Right atrium auricular region (tissue), 2 donors: ENCODE data around the gene TCAIM. TPM values are rescaled to one million over a fixed set of nuclear protein-coding genes. Genes with fewer than 3 reads are reported as not detected.

ENCODE experiments used
- DNase-seq: peaks from one replicate; pipeline ENCODE4 v3.0.0-alpha.2; 2019; ENCODE audit warnings: low spot score
- H3K27ac ChIP-seq, 2 donors: fragments of 200-600 bp; sonication (generic); 1 replicate in 1 of 2; 2 replicates in 1 of 2; pipeline ENCODE4 v1.5.1; 2016 to 2019
- H3K27me3 ChIP-seq, 2 donors: fragments of 200-600 bp; sonication (generic); one replicate each; pipeline versions ENCODE4 v1.5.1 to v1.6.0; 2017 to 2019
- H3K36me3 ChIP-seq: fragments of 200-600 bp; sonication (generic); one replicate; pipeline ENCODE4 v1.5.1; 2016
- H3K4me1 ChIP-seq, 2 donors: fragments of 200-600 bp; sonication (generic); one replicate each; pipeline versions ENCODE4 v1.5.1 to v1.6.0; 2017 to 2019
- H3K4me3 ChIP-seq, 2 donors: fragments of 200-600 bp; sonication (generic); 1 replicate in 1 of 2; 2 replicates in 1 of 2; pipeline ENCODE4 v1.5.1; 2017 to 2019; ENCODE audit warnings: mild to moderate bottlenecking in 1 of 2, moderate library complexity in 1 of 2
- H3K9me3 ChIP-seq, 2 donors: fragments of 200-600 bp; sonication (generic); one replicate each; pipeline ENCODE4 v1.5.1; 2019
- CTCF ChIP-seq, 2 donors: fragments of 200-600 bp; sonication (generic); IDR thresholded peaks; one replicate each; pipeline ENCODE4 v1.5.1; 2019; ENCODE audit warnings: antibody characterized with exemption in 2 of 2
- total RNA-seq, 2 donors: library from RNA; depleted of rRNA; stranded (reverse); fragments of >200 nt; gene quantifications; one replicate each; pipeline ENCODE4 v1.1.0, GENCODE V29; 2016

TCAIM gene
- total RNA-seq, 2 donors from 2014 or later: 18.8 to 37.6 TPM

- DNase-seq: no peak
- H3K4me1 ChIP-seq: peaks cover 0 to 13% of the 10 kb centered on the region in 2 donors
- no peaks in the 10 kb centered on the region for H3K9me3 ChIP-seq
- no peak for TF ChIP-seq CTCF (IDR thresholded peaks at IDR 0.05)
- H3K36me3 ChIP-seq: peaks cover 56% of the 10 kb centered on the region
- H3K27ac ChIP-seq: no peak overlapping the region
- no peak overlapping the region for H3K4me3 ChIP-seq
- no peaks in the 10 kb centered on the region for H3K27me3 ChIP-seq
Observed at GRCh38 chr3:44444896-44445691, 106.5 kb downstream of the TCAIM start.

GRCh38 chr3:44445786-44446185 is 107.2 kb downstream of the TCAIM start:
- H3K36me3 ChIP-seq: peaks cover 63% of the 10 kb centered on the region
- no peaks in the 10 kb centered on the region for H3K27me3 ChIP-seq
- H3K4me3 ChIP-seq: no peak overlapping the region
- no peak overlapping the region for H3K27ac ChIP-seq
- H3K4me1 ChIP-seq: peaks cover 0 to 6% of the 10 kb centered on the region in 2 donors
- TF ChIP-seq CTCF (IDR thresholded peaks at IDR 0.05): no peak
- DNase-seq: no peak
- H3K9me3 ChIP-seq: no peaks in the 10 kb centered on the region

GRCh38 chr3:44446929-44447328 is 108.4 kb downstream of the TCAIM start:
- peaks cover 68% of the 10 kb centered on the region for H3K36me3 ChIP-seq
- no peak overlapping the region for H3K27ac ChIP-seq
- H3K4me1 ChIP-seq: no peaks in the 10 kb centered on the region
- H3K9me3 ChIP-seq: no peaks in the 10 kb centered on the region
- H3K4me3 ChIP-seq: no peak overlapping the region
- no peak for DNase-seq
- TF ChIP-seq CTCF (IDR thresholded peaks at IDR 0.05): no peak
- H3K27me3 ChIP-seq: no peaks in the 10 kb centered on the region

- DNase-seq: no peak
- no peaks in the 10 kb centered on the region for H3K27me3 ChIP-seq
- no peaks in the 10 kb centered on the region for H3K9me3 ChIP-seq
- H3K4me1 ChIP-seq: no peaks in the 10 kb centered on the region
- H3K4me3 ChIP-seq: no peak overlapping the region
- peaks cover 83% of the 10 kb centered on the region for H3K36me3 ChIP-seq
- no peak overlapping the region for H3K27ac ChIP-seq
- TF ChIP-seq CTCF (IDR thresholded peaks at IDR 0.05): no peak
Observed at GRCh38 chr3:44451441-44451840, 112.9 kb downstream of the TCAIM start.

GRCh38 chr3:44454258-44454657 is 115.7 kb downstream of the TCAIM start:
- no peak for TF ChIP-seq CTCF (IDR thresholded peaks at IDR 0.05)
- Histone ChIP-seq H3K27me3 (no peaks in the 10 kb centered on the region), H3K27ac (no peak overlapping the region), H3K9me3 (no peaks in the 10 kb centered on the region), H3K36me3 (peaks cover 74% of the 10 kb centered on the region), H3K4me1 (no peaks in the 10 kb centered on the region), H3K4me3 (no peak overlapping the region)
- DNase-seq: no peak

- Histone ChIP-seq H3K4me1 (no peaks in the 10 kb centered on the region), H3K27ac (no peak overlapping the region), H3K9me3 (peaks cover 0 to 2% of the 10 kb centered on the region in 2 donors), H3K27me3 (no peaks in the 10 kb centered on the region), H3K4me3 (no peak overlapping the region), H3K36me3 (peaks cover 63% of the 10 kb centered on the region)
- no peak for DNase-seq
- no peak for TF ChIP-seq CTCF (IDR thresholded peaks at IDR 0.05)
Observed at GRCh38 chr3:44455318-44455717, 116.8 kb downstream of the TCAIM start.
